Activated CD4-positive, CD25-positive, alpha-beta regulatory T cell treated with anti-CD3 and anti-CD28 coated beads, Interleukin-2, amount 50 U/mL, for 16 hours (primary cell): ENCODE data around the gene SETBP1.

Source experiments
- DNase-seq: peaks from one replicate; pipeline ENCODE4 v3.0.0-alpha.2; 2020; ENCODE audit warnings: low read depth, low spot score

Gene SETBP1

GRCh38 chr18:44680273-44681075, at the start of gene SETBP1:
SETBP1 (plus strand) TSS chr18:44680888; CDS start chr18:44701347, 20,459 bp downstream.
- DNase-seq = no peak

DNA sequence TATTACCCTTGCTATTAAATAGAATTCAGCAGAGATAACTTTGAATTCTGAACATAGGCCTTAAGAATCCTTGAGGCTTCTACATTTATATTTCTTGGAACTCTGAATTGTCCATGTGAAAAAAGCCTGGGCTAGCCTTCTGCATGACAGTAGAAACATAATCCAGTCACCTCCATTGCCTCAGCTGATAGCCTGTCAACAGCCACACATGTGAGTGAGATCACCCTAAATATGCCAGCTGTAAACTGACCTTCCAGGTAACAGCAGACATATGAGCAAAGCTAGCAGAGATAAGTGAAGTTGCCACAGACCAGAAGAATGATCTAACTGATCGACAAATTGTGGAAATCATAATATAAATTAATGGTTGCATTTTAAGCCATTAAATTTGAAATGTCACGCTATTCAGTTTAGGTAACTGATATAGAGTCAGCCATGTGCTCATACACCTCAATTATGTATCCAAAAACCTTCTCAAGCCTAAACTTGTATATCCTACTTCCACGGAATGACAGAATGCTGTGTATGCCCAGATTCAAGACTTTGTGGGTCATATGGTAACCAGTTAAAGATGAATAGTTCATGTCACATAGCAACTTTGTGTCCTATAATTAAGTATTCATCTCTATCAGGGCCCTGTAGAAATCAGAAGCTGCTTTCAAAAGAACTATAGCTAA, 48.1 kb upstream of the SETBP1 start:
- no peak for DNase-seq

- no peak for DNase-seq
Measured at GRCh38 chr18:44635546-44635945, 45.1 kb upstream of the SETBP1 start.

GRCh38 chr18:44636241-44636640, 44.4 kb upstream of the SETBP1 start:
- no peak for DNase-seq

DNA sequence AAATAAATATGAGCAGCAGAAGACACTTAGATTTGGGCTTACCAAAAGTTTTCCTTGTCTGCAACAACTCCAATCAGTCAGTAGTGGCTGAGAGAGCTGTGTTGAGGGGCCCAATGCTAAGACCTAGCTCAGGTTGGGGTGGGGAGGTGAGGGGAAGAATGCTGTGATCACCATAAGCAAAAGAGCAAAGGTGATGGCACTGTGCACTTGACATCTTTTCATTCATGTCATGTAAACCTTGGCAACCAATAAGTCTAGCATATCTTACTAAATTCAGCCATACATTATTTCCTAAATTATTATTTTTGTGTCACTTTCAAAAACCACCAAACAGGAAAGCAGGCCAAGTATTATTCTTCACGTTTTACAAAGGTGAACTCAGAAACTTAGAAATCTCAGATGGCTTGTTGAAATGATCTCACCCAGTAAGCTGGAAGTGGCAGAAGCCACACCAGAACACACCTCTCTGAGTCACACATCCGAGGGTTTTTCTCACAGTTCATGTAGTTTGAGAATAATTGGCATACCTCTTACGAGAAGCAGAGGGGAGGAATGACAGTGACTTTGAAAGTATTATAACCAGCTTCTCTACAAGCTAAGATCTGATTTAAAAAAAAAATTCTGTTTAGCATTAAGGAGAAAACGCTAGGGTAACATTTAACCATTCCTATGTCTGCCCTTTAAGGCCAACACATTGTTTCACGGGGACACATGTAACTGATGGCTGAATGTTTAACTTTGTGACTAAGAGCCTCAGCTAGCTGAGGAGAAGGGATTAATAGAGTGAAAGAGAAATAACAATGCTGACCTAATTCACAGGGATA, 43.3 kb upstream of the SETBP1 start:
- DNase-seq = no peak

DNA sequence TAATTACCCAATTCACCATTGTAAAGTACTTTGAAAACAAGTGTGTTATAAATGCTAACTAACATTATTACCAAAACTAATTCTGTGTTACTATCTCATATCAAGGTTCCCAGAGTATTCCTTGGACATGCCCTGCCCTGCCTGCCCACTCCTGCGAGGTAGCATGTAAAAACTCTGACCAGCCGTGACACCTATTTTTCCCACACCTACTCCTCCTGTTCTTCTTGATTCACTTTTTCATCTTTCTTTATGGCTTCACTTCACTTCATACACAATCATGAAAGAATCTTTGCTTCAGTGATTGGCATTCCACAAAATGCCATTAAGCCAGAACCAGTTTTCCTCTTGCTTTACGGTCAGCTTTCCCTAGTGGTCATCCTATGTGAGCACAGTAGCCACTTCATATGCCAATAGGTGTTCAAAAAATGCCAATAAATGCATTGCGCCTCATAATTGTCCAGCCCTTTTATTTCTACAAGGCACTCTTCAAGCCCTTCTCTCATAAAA, 42.6 kb upstream of the SETBP1 start:
- DNase-seq = no peak

GRCh38 chr18:44638811-44639210, 41.9 kb upstream of the SETBP1 start:
- DNase-seq = no peak

DNA sequence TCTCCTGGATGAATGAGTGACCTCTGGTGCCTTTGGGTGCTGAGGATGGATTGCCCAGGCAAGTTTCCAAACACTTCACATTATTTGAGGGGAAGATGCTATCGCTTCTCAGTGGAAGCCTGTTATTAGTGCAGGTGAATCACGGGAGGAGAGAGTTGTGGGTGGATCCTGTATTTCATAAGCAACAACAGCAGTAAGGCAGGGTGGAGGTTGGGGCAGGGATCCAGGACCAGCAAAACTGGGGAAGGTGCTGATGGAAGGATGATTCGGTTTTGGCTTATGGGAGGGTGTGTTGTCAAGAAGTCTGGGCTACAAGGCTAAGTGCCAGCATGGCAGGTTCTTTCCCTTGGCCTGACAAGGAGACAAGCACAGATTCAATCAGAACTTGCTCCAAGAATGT, 37.7 kb upstream of the SETBP1 start:
- no peak for DNase-seq

DNA sequence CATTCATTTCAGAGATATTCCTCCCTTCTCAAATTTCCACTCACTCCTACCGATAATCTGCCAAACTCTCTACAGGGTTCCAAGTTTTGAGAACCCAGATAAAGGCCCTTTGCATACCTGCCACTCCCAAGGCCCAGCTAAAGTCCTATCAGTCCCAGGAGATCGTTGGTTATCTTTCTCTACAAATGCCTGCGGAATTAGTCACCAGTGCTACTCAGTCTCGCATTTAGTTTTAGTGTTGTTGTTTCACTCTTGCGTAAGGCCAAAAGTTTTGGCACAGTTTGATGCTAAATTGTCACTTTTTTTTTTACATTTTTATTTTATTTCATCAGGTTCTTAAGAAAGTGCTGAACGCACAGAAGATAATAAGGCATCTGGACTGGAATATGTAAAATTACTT, 29.2 kb upstream of the SETBP1 start:
- DNase-seq = no peak

- no peak for DNase-seq
Measured at GRCh38 chr18:44651918-44652572, 28.6 kb upstream of the SETBP1 start.

DNA sequence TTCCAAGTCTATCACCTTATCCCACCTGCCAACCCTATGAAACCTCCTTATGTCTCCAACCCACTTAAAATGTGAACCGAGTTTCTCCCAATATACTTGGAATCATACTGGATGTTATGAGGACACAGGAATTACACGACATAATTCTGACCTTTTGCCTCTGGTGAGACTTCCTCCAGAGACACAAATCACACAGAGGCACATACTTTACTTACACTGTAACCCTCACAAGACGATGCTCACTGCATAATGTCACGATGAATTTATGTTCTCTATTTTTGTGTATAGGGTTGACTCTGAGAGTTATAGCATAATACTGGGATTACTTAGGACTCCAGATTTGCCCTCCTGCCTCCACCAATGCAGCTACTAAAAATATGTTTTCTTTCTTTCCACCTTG, 28.0 kb upstream of the SETBP1 start:
- no peak for DNase-seq

GRCh38 chr18:44654573-44654972, 26.1 kb upstream of the SETBP1 start:
- no peak for DNase-seq

- no peak for DNase-seq
Measured at GRCh38 chr18:44655435-44655834, 25.3 kb upstream of the SETBP1 start.

- no peak for DNase-seq
Measured at GRCh38 chr18:44659771-44660170, 20.9 kb upstream of the SETBP1 start.

DNA sequence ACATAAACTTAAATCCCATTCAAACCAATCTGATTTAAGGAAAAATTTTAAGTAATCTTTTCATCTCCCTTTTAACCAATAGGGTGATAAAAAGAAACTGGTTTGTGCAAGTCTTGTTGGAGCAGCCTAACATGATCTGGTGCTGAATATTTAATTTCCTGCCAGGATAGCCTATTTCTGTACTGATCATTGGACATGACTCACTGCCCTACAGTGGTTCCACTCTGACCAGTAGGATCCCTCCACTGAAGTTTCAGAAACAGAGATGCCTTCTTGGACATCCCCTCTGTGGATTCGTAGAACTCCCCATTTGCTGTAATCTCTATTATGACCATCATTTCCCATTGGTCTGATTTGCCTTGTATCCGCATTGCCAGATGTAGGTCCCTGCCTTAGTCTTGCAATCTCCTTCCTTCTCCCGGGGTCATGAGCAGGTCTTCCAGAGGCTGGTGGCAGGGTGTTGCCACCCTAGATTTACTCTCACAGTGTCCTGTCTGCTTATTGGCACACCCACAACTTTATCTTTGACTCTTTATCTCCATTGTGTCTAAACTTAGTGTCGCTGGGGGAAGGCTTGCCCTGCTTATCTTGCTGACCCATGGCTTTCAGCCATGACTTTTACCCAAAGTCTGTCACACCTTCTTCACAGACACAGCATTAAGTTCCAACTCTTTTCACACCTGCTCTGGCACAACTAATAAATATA, 12.3 kb upstream of the SETBP1 start:
- no peak for DNase-seq

GRCh38 chr18:44671914-44672313, 8.8 kb upstream of the SETBP1 start:
- DNase-seq = no peak

- no peak for DNase-seq
Measured at GRCh38 chr18:44672506-44672905, 8.2 kb upstream of the SETBP1 start.

DNA sequence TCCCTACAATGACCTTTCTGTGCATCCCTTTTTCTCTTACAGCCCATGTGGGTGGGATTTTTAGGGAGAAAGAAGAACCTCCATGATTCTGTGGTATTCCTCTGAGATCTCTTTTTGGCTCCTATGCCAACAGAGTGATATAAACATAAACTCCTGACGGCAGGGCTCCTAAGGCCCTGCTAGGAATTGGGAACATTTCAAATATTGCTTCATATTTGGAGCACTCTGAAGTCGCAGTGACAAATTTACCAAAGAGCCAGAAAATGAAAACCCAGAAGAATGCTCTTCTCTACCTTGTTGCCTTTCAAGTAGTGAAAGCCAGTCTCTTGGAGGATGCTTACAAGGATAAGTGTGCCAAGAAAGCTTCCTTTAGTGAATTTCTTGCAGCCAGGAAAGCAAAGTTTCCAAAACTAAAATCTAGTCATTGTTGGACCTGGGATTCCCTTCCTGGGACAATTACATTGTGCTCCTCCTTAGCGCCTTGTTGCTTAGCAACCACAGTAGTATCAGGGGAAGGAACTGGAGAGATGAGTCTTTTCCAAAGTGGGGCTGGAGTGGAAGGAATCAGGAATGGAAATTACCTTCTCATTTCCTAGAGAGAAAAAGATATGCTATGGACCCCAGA, 7.3 kb upstream of the SETBP1 start:
- DNase-seq = no peak

- no peak for DNase-seq
Measured at GRCh38 chr18:44677933-44678332, 2.8 kb upstream of the SETBP1 start.

DNA sequence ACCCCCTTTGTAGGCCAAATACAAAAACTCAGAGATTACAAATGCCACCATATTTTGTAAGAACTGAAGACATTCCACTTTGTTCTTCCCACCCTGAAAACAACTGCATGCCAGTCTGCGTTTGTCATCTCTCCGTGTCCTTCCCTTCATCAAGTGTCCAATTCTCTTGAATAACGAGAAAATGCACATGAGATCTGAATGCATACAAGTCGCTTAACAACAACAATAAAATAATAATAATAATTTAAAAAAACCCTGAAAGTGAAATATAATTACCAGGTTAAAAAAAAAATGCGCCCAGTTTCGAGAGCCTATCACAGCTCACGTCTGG, 2.0 kb upstream of the SETBP1 start:
- no peak for DNase-seq
